DND-41 (cell line): ENCODE data around the gene CALY.

Experiments used
- EZH2 ChIP-seq: IDR thresholded peaks from 3 replicates; pipeline ENCODE4 v1.6.1; 2012; ENCODE audit warnings: borderline replicate concordance, low read depth, mild to moderate bottlenecking, moderate library complexity, low read length, inconsistent platforms; ENCODE audit not compliant: severe bottlenecking
- TF ChIP-seq, protein P1 (sequence below): IDR thresholded peaks from 2 replicates; pipeline ENCODE4 v1.5.1; 2012; ENCODE audit warnings: borderline replicate concordance, low read length, moderate library complexity, mild to moderate bottlenecking; ENCODE audit not compliant: poor library complexity, severe bottlenecking; ENCODE audit errors: extremely low read depth

DNA sequence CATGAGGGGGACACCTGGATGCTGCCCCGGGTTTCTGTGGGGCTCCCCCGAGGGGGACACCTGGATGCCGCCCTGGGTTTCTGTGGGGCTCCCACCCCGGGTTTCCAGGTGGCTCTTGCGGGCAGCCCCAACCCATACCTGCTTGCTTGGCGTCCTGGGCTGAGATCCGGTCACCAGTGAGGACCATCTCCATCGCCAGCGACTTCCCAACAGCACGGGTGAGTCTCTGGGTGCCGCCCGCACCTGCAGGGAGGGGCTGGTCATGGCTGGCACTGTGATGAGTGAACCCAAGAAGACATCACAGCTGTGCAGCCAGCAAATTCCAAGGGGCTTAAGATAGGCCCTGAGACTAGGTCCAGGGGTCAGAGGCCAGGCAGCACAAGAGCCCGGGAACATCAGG is 30.1 kb upstream of the CALY start:
- TF ChIP-seq, protein P1, sequence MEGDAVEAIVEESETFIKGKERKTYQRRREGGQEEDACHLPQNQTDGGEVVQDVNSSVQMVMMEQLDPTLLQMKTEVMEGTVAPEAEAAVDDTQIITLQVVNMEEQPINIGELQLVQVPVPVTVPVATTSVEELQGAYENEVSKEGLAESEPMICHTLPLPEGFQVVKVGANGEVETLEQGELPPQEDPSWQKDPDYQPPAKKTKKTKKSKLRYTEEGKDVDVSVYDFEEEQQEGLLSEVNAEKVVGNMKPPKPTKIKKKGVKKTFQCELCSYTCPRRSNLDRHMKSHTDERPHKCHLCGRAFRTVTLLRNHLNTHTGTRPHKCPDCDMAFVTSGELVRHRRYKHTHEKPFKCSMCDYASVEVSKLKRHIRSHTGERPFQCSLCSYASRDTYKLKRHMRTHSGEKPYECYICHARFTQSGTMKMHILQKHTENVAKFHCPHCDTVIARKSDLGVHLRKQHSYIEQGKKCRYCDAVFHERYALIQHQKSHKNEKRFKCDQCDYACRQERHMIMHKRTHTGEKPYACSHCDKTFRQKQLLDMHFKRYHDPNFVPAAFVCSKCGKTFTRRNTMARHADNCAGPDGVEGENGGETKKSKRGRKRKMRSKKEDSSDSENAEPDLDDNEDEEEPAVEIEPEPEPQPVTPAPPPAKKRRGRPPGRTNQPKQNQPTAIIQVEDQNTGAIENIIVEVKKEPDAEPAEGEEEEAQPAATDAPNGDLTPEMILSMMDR: no peak
- no peak for TF ChIP-seq EZH2
